Amygdala (tissue), 56 donors: ENCODE results near the gene P2RY10.
"Not testable (repeated sequence)": the region's sequence is repeated elsewhere in the genome, so short reads cannot be mapped to it uniquely, and the experiment has no call there.

Experiments
- DNase-seq, 56 donors: peaks; one replicate each; lab custom pipeline; 2025; lab: John Stamatoyannopoulos, UW

Gene P2RY10

GRCh38 chrX:78945186-78945912 lies at the start of gene P2RY10:
Gene P2RY10 (plus strand): TSS chrX:78945391. CDS start chrX:78960521, 15,130 bp downstream.
- no peak for DNase-seq

- DNase-seq, result no peak
Measured at GRCh38 chrX:78922754-78923153, 22.4 kb upstream of the P2RY10 start.

- no peak for DNase-seq
Measured at GRCh38 chrX:78923198-78924015, 21.8 kb upstream of the P2RY10 start.

- no peak for DNase-seq
Measured at GRCh38 chrX:78931814-78932213, 13.4 kb upstream of the P2RY10 start.

- DNase-seq, result no peak
Measured at GRCh38 chrX:78934866-78935265, 10.3 kb upstream of the P2RY10 start.

GRCh38 chrX:78944351-78944750 lies 840 bp upstream of the P2RY10 start:
- DNase-seq, result no peak

GRCh38 chrX:78946178-78946931 lies 1.2 kb downstream of the P2RY10 start:
- DNase-seq, result no peak

GRCh38 chrX:78950009-78950835 lies 5.0 kb downstream of the P2RY10 start:
- no peak for DNase-seq

GRCh38 chrX:78957049-78957767 lies 12.0 kb downstream of the P2RY10 start:
- no peak for DNase-seq

- no peak for DNase-seq
Measured at GRCh38 chrX:78957768-78958130, 12.6 kb downstream of the P2RY10 start.

GRCh38 chrX:78958419-78959116 lies 13.4 kb downstream of the P2RY10 start:
- DNase-seq, result no peak

GRCh38 chrX:78960888-78961287 lies 15.7 kb downstream of the P2RY10 start:
- DNase-seq, result no peak

- no peak for DNase-seq
Measured at GRCh38 chrX:78964598-78964997, 19.4 kb downstream of the P2RY10 start.

- no peak for DNase-seq
Measured at GRCh38 chrX:78979789-78980464, 34.7 kb downstream of the P2RY10 start.

GRCh38 chrX:78989349-78989748 lies 44.2 kb downstream of the P2RY10 start:
- no peak for DNase-seq

GRCh38 chrX:78997870-78998558 lies 52.8 kb downstream of the P2RY10 start:
- DNase-seq, result no peak

- DNase-seq, result not testable (repeated sequence)
Measured at GRCh38 chrX:79007540-79007939, 62.3 kb downstream of the P2RY10 start.
